GM19238 (cell line): ENCODE measurements around the gene NRM.

Experiments used
- DNase-seq: peaks from one replicate; pipeline ENCODE4 v3.0.0; 2011; ENCODE audit warnings: low spot score; ENCODE audit not compliant: insufficient read length

The NRM gene

DNA sequence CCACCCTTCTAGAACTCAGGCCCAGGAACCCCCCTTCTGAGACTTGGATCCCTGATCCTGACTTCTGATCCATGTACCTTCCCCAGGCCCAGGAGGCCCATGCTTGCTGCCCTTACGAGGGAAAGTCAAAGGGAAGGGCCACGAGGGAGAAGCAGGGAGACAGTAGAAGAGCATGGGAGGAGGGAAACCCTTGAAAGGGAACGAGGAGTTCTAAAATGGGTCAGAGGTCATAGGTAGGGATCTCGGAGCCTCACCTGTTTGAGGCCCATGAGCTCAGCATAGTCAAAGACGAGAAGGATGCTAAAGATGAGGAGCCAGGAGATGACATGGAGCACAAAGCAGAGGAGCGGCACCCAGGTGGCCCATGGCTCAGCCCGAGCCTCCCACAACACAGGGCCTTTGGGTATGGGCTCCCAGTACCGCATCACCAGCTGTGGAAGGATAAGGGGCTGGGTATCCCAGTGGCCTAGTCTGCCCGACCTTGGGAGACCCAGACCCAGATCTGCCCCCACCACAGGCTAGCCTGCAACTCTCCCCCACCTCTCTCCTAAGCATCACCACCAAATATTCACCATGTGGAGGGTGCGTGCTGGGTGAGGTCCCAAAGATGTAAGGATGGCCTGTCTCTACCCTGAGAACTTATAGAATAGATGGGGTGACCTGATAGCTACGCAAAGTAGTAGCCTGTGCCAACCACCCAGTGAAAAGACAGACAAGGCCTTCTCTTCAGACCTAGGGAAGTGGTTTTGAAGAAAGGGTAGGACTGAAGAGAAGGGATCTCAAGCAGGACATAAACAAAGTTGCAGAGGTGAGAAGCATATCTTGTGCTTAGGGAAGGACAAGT lies 1.5 kb downstream of the NRM start:
- no peak for DNase-seq

DNA sequence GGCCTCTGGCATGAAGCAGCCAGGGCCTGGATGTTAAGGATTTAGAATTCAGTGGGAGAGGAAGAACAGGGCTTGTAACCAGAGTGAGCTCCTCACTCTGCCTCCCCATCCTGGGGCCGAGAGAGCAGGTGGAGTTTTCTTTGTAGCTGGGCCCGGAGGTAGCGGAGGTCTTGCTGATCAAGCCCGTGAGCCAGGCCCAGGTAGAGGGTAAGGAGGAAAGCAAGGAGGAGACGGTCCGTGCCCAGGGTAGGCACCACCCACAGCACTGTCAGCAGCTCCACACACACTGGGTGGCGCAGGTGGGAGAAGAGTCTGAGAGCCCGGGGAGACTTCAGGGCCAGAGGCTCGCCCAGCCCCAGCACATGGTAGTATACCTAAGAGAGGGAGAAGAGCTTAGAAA lies 2.2 kb downstream of the NRM start:
- no peak for DNase-seq

DNA sequence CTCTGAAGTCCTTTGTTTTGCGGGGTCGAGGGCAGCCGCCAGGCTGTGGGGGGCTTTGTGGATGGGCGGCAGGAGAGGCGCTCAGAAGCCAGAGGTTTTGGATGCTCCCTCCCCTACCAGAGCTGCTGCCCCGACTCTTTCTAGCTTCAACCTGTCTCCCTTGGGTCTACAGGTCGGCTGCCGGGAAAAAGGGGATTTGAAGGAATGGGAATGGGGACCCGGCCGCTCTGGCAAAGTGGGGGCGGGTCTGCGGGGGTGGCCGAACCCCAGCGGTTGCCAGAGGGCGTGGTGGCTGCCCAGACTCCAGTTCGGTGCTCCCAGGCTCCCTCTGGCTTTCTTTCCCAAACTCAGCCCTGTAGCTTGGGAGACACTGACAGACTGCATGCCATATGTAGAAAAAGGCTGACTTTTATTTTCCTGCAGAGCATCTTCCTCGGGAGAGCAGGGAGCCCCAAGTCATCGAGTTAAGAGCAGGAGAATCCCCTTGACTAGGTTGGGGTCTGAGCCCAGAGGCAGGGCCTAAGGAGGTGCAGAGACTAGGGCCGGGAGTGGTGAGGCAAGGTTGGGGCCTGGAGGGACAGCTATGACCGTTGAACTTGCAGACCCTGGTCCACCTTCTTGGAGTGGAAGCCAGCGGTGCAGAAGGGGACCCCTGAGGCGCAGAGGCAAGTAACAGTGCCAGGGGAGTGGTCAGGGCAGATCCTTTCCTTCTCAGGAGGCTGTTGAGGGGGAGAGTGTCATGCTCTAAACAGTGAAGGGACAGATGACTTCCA lies 2.9 kb downstream of the NRM start:
- no peak for DNase-seq

DNA sequence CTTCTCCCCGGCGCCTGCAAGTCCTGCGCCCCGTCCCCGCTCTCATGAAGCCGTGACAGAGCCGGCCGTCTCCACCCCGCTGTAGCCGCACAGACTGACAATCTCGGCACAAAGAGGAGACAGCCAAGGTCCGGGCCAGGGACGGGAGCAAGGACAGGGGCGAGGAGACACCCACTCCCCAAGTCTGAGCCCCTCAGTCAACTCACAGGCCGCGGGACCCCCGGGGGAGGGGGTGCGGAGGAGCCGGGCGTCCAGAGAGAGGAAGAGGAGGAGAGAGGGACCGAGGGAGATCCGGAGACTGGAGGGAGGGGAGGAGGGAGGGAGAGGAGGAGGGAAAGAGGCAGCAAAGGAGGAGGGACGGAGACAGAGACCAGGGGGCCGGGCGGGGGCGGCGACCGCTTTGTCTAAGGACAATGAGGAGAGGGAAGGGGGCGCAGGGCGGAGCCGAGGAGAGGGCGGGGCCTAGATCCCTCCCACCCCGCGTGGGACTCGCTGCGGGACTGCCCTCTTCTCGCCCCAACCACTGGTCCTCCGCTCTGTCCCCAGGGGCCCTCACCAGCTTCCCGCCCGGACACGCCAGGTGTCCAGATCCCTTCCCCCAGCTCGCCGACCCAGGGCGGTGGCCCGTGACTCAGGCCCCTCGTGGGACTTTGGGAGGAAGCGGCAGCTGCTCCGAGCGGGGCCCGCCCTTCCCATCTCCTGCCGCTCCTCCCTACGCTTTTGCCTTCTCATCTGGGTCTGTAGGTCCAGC lies 3.7 kb downstream of the NRM start:
- DNase-seq: peak; percentile 72

DNA sequence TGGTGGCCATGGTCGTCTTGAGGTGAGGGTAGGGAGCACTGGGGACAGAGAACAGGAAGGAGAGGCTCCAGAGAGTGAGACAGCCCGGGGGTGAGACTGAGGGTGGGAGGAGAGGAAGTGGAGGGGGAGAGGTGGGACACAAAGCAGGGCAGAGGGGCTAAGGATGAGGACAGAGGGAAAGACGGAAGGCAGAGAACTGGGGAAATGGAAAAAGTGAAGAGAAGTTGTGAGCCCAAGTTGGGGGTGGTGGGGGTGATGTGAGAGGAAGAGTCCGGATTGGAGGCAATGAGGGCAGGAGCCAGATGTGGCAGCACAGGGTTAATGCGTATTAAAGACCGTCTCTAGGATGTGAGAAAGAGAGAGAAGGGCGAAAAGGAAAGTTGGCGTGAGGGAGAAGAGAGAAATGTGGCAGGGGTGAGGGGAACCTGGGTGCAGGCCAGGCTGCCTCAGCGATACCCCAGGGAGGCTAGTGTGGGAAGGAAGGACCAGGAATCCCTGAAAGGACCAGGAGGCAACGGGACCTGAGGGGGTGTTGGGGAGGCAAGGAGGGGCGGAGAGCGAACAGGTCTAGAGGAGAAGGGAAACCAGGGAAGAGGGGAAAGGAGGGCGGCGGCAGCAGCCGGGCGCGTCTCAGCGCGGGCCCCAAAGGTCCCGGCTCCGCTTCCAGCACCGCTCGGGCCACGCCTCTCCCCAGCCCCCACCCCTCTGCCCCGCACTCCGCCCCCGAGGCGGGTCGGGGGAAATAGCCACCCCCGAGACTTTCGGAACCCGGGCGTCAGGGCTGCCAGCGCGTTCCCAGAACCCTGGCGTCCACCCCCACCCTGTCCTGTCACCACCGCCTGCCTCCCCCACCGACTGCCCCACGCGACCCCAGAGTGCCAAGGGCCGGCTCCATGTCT lies 4.5 kb downstream of the NRM start, which contains the start of gene PPP1R18:
Gene PPP1R18, minus strand, starts transcription at position 637 of the 899 bp plus-strand sequence. Its CDS starts 627 bp downstream, at position 10.
- no peak for DNase-seq

DNA sequence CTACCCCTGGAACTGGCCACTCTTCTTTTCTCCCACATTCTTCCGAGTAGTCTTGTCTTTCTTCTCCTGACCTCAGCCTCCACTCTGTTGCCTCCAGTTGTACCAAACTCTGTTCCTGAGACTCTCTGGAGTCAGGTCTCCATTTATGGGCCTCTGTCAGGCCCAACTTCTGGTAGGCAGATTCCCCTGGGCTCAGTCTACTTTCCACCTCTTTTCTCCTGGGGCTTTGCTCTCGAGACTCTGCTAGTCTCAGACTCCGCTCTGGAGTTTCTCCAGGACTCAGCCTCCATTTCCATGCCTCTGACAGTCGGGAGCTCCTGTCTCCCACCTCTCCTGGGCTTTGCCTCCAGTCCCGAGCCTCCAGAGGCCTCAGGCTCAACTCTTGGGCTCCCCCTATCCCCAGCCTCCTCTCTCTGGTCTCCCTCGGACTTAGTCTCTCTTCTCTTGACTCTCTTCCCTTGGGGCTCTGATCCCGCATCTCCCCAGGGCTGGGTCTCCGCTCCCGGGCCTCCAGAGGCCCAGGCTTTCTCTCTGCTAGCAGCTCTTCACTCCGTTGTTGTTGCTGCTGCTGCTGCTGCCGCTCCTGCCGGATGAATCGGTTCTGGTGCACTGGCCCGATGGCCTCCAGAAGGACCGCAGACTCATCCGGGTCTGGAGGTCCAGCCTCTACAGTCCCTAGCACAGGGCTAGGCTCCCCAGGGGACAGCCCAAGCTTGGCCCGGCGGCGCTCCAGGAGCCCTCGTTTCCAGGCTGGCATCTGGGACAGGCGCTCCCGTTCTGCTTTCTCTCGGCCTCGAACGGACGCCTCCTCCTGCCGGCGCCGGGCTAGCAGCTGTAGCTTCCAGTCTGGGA lies 5.4 kb downstream of the NRM start:
- DNase-seq: no peak

DNA sequence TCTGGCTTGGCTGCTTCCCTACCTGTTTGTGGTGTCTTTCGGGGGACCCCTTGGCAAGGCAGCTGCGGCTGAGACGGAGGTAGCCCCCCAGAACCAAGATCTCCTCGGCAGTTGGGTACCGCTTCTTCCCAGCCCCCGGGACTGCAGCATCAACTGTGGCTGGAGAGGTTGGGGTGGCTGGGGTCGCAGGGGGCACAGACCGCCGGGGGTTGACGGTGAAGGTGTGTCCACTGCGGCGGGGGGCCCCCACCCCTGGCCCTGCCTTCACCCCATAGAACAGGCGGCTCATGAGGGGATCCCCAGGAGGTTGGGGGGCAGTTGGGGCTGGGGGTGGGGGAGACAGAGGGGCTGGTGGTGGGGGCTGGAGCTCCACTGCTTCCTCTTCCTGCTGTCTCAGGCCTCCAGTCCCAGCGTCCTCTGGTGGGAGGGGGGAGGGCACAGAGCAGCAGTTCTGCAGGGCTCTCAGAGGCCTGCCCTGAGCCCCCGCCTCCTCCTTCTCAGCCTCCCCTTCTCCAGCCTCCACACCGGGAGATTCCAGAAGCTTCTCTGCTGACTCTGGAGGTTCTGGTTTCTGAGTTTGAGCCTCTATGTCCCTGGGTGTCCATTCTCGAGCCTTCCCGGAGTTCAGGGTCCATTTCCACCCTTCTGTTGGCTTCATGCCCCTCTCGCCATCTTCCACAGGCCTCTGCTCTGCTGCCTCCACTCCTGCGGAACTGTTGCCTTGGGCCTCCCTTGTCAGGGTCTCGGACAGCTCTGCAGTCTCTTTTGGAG lies 6.2 kb downstream of the NRM start:
- DNase-seq: no peak

DNA sequence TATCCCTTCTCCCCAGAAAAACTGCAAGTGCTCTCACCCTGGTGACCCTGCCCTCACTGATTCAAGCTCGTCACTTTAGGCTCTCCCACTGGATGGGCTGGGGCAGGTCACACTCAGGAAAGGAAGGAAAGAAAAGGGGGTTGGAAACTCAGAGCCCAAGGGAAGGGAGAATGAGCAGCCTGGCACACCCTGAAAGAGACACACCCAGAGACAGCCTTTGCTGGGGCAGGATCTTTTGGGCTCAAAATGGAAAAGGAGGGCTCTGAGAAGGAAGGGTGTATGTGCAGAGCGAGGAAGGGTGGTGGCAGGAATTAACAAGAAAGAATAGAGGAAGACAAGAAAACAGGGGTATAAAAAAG lies 6.8 kb downstream of the NRM start:
- no peak for DNase-seq

DNA sequence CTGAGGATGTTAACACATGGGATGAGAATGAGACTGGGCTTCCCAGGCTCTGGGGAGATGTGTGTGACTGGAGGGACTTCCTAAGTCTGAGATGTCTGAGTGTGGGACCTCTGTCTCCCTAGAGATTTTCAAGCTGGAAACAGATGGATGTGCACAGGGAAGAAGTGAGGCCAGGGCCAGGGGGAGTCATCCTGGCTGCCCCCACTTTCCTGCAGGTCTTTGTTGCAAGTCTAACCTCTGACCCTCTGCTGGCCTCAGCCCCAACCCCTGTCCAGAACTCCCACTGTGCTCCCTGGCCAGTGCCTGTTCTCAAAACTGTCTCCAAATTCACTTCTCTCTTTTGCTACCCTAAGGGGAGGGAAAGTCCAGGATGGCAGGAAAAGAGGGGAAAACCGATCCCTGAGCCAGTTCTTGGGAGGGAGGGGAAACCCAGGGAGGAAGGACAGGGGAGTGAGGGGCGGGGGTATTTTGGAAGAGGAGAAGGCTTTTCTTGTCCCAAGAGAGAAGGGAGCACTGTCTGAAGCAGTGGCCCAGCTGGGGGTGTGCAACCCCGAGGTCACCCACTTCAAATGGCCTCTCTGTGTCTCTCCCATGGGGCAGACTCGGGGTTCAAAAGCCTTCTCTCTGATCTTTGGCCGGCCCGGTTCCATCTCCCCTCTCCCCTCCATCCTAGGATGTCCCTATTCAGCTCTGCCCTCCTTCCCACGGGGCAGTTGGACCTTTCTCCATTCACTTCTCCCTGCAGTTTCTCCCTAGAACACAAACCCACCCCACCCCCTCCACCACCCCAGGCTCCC lies 7.4 kb downstream of the NRM start:
- no peak for DNase-seq

DNA sequence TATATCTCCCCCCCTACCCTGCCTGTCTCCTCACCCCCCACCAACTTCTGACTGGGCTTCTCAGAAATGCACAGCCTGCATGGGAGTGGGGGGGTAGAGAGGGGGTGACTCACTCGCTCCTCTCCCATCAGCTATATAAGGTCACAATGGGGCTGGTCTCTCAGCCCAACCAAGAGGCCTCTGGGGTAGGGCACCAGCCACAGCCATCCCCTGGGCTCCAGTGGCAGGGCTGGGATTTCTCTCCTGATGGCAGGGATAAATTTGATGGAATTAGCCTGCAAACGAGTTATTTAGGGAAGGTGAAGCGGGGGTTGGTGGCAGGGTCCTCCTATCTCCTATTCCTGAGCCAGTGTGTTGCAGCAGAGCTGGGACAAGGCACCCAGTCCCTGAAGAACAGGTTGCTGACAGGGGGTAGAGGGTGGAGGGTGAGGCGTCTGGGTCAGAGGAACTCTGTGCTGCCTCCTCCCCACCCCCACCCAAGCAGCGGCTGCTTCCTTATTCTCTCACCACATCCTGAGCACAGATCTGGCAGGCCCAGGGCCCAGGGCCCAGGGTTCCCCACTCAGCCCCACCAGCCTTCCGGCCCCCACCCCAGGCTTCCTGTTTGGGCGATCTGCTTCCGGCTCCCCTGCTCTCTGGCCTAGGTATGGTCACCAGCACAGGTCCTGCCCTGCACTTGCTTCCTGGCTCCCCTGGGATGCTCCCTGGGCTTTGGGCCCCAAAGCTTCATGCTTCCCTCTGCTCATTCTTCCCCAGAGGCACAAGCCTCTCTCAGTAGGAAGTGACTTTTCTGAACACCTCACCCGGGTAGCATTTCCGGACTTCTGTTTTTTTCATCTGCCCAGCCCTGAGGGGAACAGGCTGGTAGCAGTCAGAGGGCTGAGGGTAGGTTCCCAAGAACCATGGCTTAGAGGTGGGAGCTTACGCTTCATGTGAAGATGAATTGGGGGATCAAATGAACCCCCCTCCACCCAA lies 8.4 kb downstream of the NRM start:
- peak; percentile 77 for DNase-seq

DNA sequence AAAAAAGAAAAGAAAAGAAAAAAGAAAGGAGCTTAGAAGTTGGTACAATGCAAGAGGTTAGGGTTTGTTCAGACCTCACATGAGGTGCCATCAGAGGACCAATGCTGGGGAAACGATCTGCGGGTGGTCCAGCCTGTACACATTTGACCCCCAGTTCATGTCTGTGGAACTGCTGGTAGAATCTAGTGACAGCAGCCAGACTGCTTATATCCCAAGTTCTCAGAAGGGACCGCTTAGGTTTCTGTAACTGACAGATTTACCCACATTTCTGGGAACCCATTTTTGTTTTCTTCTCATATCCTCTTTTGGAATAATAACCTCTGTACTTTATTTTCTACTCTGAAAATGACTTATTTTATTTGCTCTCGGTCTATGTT lies 9.0 kb downstream of the NRM start:
- DNase-seq: no peak

DNA sequence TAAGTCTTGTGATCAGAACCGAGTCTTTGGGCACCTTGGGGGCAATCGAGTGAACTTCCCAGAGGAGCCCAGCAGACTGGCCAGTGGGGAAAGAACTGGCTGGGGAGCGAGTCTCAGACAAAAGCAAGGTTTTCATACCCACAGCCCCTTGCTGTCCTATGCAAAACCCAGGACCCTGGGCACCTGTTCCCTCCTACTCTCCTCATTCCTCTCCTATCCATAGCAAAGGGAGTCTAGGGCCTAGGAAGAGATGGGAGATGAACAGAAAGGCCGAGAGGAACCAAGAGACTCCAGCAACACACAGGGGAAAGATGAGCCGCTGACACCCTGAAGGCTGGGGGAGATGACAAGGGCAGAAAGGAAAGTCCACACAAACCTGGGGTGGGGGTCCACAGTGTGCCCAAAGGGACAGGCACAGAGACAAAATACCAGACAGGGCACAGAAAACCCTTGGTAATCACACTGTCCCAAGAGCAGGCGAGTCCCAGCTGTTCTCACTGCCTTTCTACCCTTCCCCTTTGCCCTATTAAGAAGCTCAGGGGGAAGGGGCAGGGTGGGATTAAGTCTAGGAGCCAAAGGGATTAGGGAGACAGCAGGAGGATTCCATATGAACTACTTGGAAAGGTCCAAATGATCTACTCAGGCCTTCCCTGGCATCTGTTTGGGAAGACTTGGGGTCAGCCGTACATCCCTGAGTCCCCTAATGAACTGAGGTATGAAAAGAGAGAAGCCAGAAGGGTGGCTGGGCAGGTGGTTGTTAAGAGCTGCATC lies 10.8 kb downstream of the NRM start:
- no peak for DNase-seq

DNA sequence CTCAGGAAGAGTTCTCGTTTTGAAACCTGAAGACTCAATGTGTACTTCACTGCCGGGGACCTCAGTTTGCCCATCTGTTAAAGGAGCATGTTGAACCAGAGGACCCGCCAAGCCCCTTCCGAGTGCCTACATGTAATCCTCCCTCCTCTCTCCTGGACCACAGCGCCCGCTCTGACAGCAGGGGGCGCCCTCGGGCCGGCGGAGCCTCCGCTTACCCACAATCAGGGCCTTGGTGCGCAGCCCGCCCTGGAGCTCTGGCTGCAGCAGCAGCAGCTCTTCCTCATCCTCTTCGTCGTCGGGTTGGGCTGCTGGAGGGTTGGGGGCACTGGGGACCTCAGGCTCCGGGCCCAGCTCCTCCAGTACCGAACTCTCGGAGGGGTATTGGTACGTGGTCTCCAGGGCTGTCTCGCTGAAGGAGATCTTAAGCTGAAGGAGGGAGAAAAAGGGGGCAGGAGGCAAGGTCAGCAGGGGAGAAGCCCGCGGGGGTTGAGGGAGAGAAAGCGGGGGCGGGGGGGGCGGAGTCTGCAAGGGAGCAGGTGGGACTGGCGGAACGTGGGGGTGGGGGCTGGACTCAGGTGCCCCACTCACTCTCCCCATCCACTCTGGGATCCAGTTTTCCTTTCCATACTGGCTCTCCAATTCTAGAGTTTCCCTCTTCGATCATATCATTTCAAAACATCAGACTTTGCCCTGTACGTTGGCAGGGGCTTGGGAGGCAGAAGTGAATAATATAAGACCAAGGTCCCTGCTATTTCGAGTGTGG lies 11.6 kb downstream of the NRM start:
- DNase-seq: peak; percentile 81

DNA sequence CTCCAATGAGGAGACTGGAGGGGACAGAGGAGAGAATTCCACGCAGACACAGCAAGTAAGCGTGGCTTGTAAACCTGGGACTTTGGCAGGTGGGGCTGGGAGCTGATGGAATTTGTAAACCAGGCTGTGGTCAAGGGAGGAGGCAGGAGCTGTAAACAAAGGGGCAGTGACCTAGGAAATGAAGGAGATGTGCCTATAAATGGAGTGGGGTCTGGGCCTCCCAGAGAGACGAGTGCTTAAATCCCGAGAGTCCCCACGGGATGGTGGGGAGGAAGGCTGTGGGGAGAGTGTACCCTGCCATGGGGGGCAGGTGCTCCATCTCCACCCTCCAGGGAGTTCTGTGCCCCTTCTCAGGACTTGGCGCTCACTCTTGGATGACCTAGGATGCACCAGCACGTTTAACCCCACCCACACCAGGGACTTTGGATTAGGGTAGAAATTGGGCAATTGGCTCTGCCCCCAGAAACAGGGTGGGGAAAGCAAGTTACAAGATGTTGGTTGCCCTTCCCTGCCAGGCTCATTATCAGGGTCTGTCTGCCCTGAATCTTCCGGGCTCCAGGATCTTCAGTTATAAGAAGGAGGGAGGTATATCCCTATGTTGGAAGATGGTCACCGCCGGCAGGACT lies 14.0 kb downstream of the NRM start:
- no peak for DNase-seq
